ENCODE measurements around the gene SLC18A3.

GRCh38 chr10:49617121-49618020, 7.3 kb downstream of the SLC18A3 start:
- TF ChIP-seq CTCF (conservative IDR thresholded peaks at IDR 0.05; ENCODE audit: low read depth, low read length) (no peak), EZH2 (IDR thresholded peaks at IDR 0.05; ENCODE audit: borderline replicate concordance, low read depth, low read length, poor library complexity, severe bottlenecking) (no peak)

Data from A673 (cell line).